Glomerular visceral epithelial cell (primary cell): Measurements from ENCODE around the gene ESR1.

Experiments used
- DNase-seq: peaks from one replicate; pipeline ENCODE4 v3.0.0-alpha.2; 2016; ENCODE audit errors: extremely low spot score

The ESR1 gene

GRCh38 chr6:151807513-151808370, at the start of gene ESR1:
TSS of gene ESR1 (plus strand) at chr6:151807682. CDS start at chr6:151807913, 231 bp downstream.
- no peak for DNase-seq

- DNase-seq = no peak
Observed at GRCh38 chr6:151760486-151760885, 47.0 kb upstream of the ESR1 start.

- DNase-seq = no peak
Observed at GRCh38 chr6:151761851-151762250, 45.6 kb upstream of the ESR1 start.

- no peak for DNase-seq
Observed at GRCh38 chr6:151762817-151763216, 44.7 kb upstream of the ESR1 start.

GRCh38 chr6:151763303-151763702, 44.2 kb upstream of the ESR1 start:
- no peak for DNase-seq

- DNase-seq = peak; percentile 32
Observed at GRCh38 chr6:151763938-151764680, 43.4 kb upstream of the ESR1 start.

- peak; percentile 57 for DNase-seq
Observed at GRCh38 chr6:151765444-151765886, 42.0 kb upstream of the ESR1 start.

GRCh38 chr6:151772446-151772845, 35.0 kb upstream of the ESR1 start:
- no peak for DNase-seq

GRCh38 chr6:151773382-151773781, 34.1 kb upstream of the ESR1 start:
- DNase-seq = no peak

- DNase-seq = no peak
Observed at GRCh38 chr6:151782560-151782959, 24.9 kb upstream of the ESR1 start.

- DNase-seq = no peak
Observed at GRCh38 chr6:151783692-151784091, 23.8 kb upstream of the ESR1 start.

GRCh38 chr6:151784441-151785214, 22.9 kb upstream of the ESR1 start:
- DNase-seq = no peak

- DNase-seq = no peak
Observed at GRCh38 chr6:151796842-151797530, 10.5 kb upstream of the ESR1 start.

GRCh38 chr6:151803743-151804142, 3.7 kb upstream of the ESR1 start:
- no peak for DNase-seq

- no peak for DNase-seq
Observed at GRCh38 chr6:151804585-151805285, 2.7 kb upstream of the ESR1 start.

- DNase-seq = no peak
Observed at GRCh38 chr6:151805286-151805840, 2.1 kb upstream of the ESR1 start.

GRCh38 chr6:151806757-151807512, 547 bp upstream of the ESR1 start:
- no peak for DNase-seq

GRCh38 chr6:151808371-151809241, 1.1 kb downstream of the ESR1 start:
- DNase-seq = no peak

GRCh38 chr6:151811081-151811480, 3.6 kb downstream of the ESR1 start:
- DNase-seq = no peak
